Natural killer cell (primary cell): ENCODE results near the gene CD63. TPM values are rescaled to one million over a fixed set of nuclear protein-coding genes. Genes with fewer than 3 reads are reported as not detected.
A peak's percentile ranks its signal among the peaks of the same experiment; 100 is the strongest.

Source experiments
- ATAC-seq, 3 donors: fragments of 150-1000 bp in 2 of 3; fragments of 200-7000 bp in 1 of 3; cut with Tn5 transposase; 1 replicate in 1 of 3; 2 replicates in 2 of 3; pipeline ENCODE4 v1.10.0; 2021; ENCODE audit warnings: mild to moderate bottlenecking in 2 of 3, moderate library complexity in 2 of 3
- DNase-seq, 2 donors: peaks; one replicate each; pipeline versions ENCODE4 v3.0.0 to v3.0.0-alpha.2; 2013 to 2021; ENCODE audit warnings: mixed read lengths in 1 of 2
- H3K27ac ChIP-seq: one replicate; pipeline ENCODE4 v1.5.1; 2013; ENCODE audit warnings: mild to moderate bottlenecking, low read length
- H3K27me3 ChIP-seq: one replicate; pipeline ENCODE4 v1.6.1; 2013; ENCODE audit warnings: low read length; ENCODE audit not compliant: control insufficient read depth, insufficient read depth
- H3K36me3 ChIP-seq: one replicate; pipeline ENCODE4 v1.6.1; 2013; ENCODE audit warnings: low read length; ENCODE audit not compliant: control insufficient read depth, insufficient read depth
- H3K4me1 ChIP-seq: one replicate; pipeline ENCODE4 v1.6.1; 2013; ENCODE audit warnings: low read length; ENCODE audit not compliant: control insufficient read depth, insufficient read depth
- H3K4me3 ChIP-seq: one replicate; pipeline ENCODE4 v1.5.1; 2013; ENCODE audit warnings: low read length
- H3K9me3 ChIP-seq: one replicate; pipeline ENCODE4 v1.6.1; 2013; ENCODE audit warnings: low read length; ENCODE audit not compliant: control insufficient read depth, insufficient read depth
- H3K27ac Mint-ChIP-seq, 2 donors: one replicate each; pipeline ENCODE4 v1.8.0; 2022; ENCODE audit warnings: mild to moderate bottlenecking in 2 of 2, mixed read lengths in 2 of 2, moderate library complexity in 1 of 2
- H3K27me3 Mint-ChIP-seq, 2 donors: one replicate each; pipeline ENCODE4 v1.8.0; 2022; ENCODE audit warnings: low read depth in 2 of 2, mixed read lengths in 2 of 2
- H3K36me3 Mint-ChIP-seq: one replicate; pipeline ENCODE4 v1.8.0; 2022; ENCODE audit warnings: mixed read lengths
- H3K4me1 Mint-ChIP-seq, 2 donors: one replicate each; pipeline ENCODE4 v1.8.0; 2022; ENCODE audit warnings: mixed read lengths in 2 of 2
- H3K4me3 Mint-ChIP-seq: one replicate; pipeline ENCODE4 v1.8.0; 2022; ENCODE audit warnings: mild to moderate bottlenecking, moderate library complexity, mixed read lengths
- H3K9me3 Mint-ChIP-seq, 2 donors: one replicate each; pipeline ENCODE4 v1.8.0; 2022; ENCODE audit warnings: mixed read lengths in 2 of 2
- CTCF ChIP-seq: fragments of 200-600 bp; IDR thresholded peaks from one replicate; pipeline ENCODE4 v1.8.0; 2022; ENCODE audit warnings: antibody characterized with exemption
- WGBS: methylation state at CpG from one replicate; pipeline ENCODE4 v1.1.7; 2013; ENCODE audit warnings: missing lambda C conversion rate; ENCODE audit not compliant: insufficient coverage; 5-methylcytosine and 5-hydroxymethylcytosine counted together
- intact Hi-C: fragments of 100-400 bp; cut with micrococcal nuclease; formaldehyde crosslinking; loops from one replicate; pipeline ENCODE4 v1.14.2; 2022
- total RNA-seq, 4 donors: library from RNA; stranded (reverse); fragments of 120-200 nt in 1 of 4; gene quantifications; one replicate each; pipeline versions ENCODE4 v1.2.3 to v1.2.4, GENCODE V29; 2013 to 2022

CD63 gene
- total RNA-seq, 3 donors from 2014 or later (not counting 1 experiment from before 2014, with no cell fraction given) = 296 to 441 (median 319) TPM

GRCh38 chr12:55736780-55737580 lies 8.2 kb upstream of the CD63 start:
- no peaks in the 10 kb centered on the region for H3K36me3 Mint-ChIP-seq
- TF ChIP-seq CTCF = peak; percentile 48
- H3K4me1 Mint-ChIP-seq = peaks cover 29 to 32% of the 10 kb centered on the region in 2 donors
- peak; percentile 44 to 75 for DNase-seq
- no peaks in the 10 kb centered on the region for H3K27me3 Mint-ChIP-seq
- peaks cover 30% of the 10 kb centered on the region for H3K4me1 ChIP-seq
- no peak overlapping the region for H3K27ac ChIP-seq
- no peaks in the 10 kb centered on the region for H3K27me3 ChIP-seq
- WGBS = 70% methylated on average over 6 of the region's 6 CpGs
- peak overlapping the region; percentile 86 to 94 for H3K27ac Mint-ChIP-seq
- ATAC-seq = peak; percentile 31 to 54 (median 49)
- no peaks in the 10 kb centered on the region for H3K9me3 Mint-ChIP-seq
- H3K4me3 ChIP-seq = no peak overlapping the region
- no peaks in the 10 kb centered on the region for H3K9me3 ChIP-seq
- no peaks in the 10 kb centered on the region for H3K36me3 ChIP-seq
- H3K4me3 Mint-ChIP-seq = peak overlapping the region; percentile 76
- intact Hi-C loops = loop anchor here (5.0 to 10.0 kb wide), 3 partner anchors 80 to 448 kb away; partner anchors contain the start of genes ORMDL2, SARNP and SMARCC2

- intact Hi-C loops = loop anchor here (5.0 to 10.0 kb wide), 3 partner anchors 81 to 449 kb away; partner anchors contain the start of genes ORMDL2, SARNP and SMARCC2
- DNase-seq = no peak
- Histone ChIP-seq H3K27me3 (no peaks in the 10 kb centered on the region), H3K4me3 (no peak overlapping the region), H3K36me3 (no peaks in the 10 kb centered on the region), H3K4me1 (peaks cover 39% of the 10 kb centered on the region), H3K9me3 (no peaks in the 10 kb centered on the region), H3K27ac (no peak overlapping the region)
- Mint-ChIP-seq H3K4me1 (peaks cover 28 to 39% of the 10 kb centered on the region in 2 donors), H3K9me3 (no peaks in the 10 kb centered on the region), H3K4me3 (no peak overlapping the region), H3K36me3 (no peaks in the 10 kb centered on the region), H3K27me3 (no peaks in the 10 kb centered on the region), H3K27ac (no peak overlapping the region)
- TF ChIP-seq CTCF = no peak
- WGBS = 86% methylated on average over 3 of the region's 3 CpGs
- no peak for ATAC-seq
Observed at GRCh38 chr12:55736076-55736475, 7.3 kb upstream of the CD63 start.

- Histone ChIP-seq H3K27me3 (no peaks in the 10 kb centered on the region), H3K36me3 (no peaks in the 10 kb centered on the region), H3K4me3 (no peak overlapping the region), H3K27ac (no peak overlapping the region), H3K9me3 (no peaks in the 10 kb centered on the region), H3K4me1 (peaks cover 54% of the 10 kb centered on the region)
- no peak for TF ChIP-seq CTCF
- Mint-ChIP-seq H3K9me3 (no peaks in the 10 kb centered on the region), H3K27me3 (no peaks in the 10 kb centered on the region), H3K36me3 (no peaks in the 10 kb centered on the region), H3K4me3 (no peak overlapping the region), H3K4me1 (peaks cover 43 to 54% of the 10 kb centered on the region in 2 donors), H3K27ac (no peak overlapping the region)
- intact Hi-C loops = loop anchor here (10.0 kb wide), 1 partner anchor 450 kb away; the partner anchor contains the start of gene SMARCC2
- no peak for ATAC-seq
- 89% methylated on average over 3 of the region's 3 CpGs for WGBS
- DNase-seq = no peak
Observed at GRCh38 chr12:55734595-55734994, 5.8 kb upstream of the CD63 start.
